ENCODE results near the gene ADAD2. TPM values are rescaled to one million over a fixed set of nuclear protein-coding genes. Genes with fewer than 3 reads are reported as not detected.

ADAD2 gene
- total RNA-seq, 4 donors from 2014 or later = 1.8 TPM; not detected in 3

DNA sequence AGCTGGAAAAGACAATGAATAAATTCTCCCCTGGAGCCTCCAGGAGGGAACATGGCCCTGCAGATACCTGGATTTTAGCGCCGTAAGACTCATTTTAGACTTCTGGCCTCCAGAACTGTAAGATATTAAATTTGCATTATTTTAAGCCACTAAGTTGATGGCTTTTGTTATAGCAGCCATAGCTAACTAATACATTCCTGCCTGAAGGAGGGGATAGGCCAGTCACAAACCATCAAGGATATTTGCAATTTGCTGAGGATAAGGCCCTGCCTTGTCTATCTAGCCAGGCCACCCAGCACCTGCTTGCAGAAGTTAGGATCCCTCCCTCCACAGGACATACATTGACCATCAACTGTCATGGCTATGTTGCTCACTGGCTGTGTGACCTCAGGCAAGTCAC is 53.8 kb downstream of the ADAD2 start:
- Histone ChIP-seq H3K27ac (no peak overlapping the region), H3K36me3 (no peaks in the 10 kb centered on the region), H3K27me3 (no peaks in the 10 kb centered on the region), H3K4me3 (no peak overlapping the region), H3K4me1 (no peaks in the 10 kb centered on the region), H3K9me3 (no peaks in the 10 kb centered on the region)
- TF ChIP-seq, protein P1, sequence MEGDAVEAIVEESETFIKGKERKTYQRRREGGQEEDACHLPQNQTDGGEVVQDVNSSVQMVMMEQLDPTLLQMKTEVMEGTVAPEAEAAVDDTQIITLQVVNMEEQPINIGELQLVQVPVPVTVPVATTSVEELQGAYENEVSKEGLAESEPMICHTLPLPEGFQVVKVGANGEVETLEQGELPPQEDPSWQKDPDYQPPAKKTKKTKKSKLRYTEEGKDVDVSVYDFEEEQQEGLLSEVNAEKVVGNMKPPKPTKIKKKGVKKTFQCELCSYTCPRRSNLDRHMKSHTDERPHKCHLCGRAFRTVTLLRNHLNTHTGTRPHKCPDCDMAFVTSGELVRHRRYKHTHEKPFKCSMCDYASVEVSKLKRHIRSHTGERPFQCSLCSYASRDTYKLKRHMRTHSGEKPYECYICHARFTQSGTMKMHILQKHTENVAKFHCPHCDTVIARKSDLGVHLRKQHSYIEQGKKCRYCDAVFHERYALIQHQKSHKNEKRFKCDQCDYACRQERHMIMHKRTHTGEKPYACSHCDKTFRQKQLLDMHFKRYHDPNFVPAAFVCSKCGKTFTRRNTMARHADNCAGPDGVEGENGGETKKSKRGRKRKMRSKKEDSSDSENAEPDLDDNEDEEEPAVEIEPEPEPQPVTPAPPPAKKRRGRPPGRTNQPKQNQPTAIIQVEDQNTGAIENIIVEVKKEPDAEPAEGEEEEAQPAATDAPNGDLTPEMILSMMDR (IDR thresholded peaks at IDR 0.05) = no peak
- TF ChIP-seq POLR2A (IDR thresholded peaks at IDR 0.05) = no peak
- no peak for DNase-seq

- no peak overlapping the region for H3K4me3 ChIP-seq
- DNase-seq = no peak
- no peaks in the 10 kb centered on the region for H3K36me3 ChIP-seq
- H3K27ac ChIP-seq = no peak overlapping the region
- H3K9me3 ChIP-seq = no peaks in the 10 kb centered on the region
- no peaks in the 10 kb centered on the region for H3K4me1 ChIP-seq
- TF ChIP-seq POLR2A (IDR thresholded peaks at IDR 0.05) = no peak
- TF ChIP-seq, protein P1 (IDR thresholded peaks at IDR 0.05) = no peak
- no peaks in the 10 kb centered on the region for H3K27me3 ChIP-seq
Observed at GRCh38 chr16:84245956-84246678, 55.2 kb downstream of the ADAD2 start.

- Histone ChIP-seq H3K36me3 (no peaks in the 10 kb centered on the region), H3K4me1 (no peaks in the 10 kb centered on the region), H3K4me3 (no peak overlapping the region), H3K27me3 (no peaks in the 10 kb centered on the region), H3K9me3 (no peaks in the 10 kb centered on the region), H3K27ac (no peak overlapping the region)
- DNase-seq = no peak
- TF ChIP-seq POLR2A (IDR thresholded peaks at IDR 0.05) = no peak
- TF ChIP-seq, protein P1 (IDR thresholded peaks at IDR 0.05) = no peak
Observed at GRCh38 chr16:84246679-84247077, 55.7 kb downstream of the ADAD2 start.

Other genes with a start within 250 kb of the ADAD2 start
- 10 to 100 TPM; 17.3 to 99.7 (median 75.2) TPM for gene OSGIN1, start 237.9 kb upstream of the ADAD2 start, total RNA-seq
- 1 to 10 TPM in 1 of 4 donors, not detected in 3; 1.2 TPM for gene NECAB2, start 222.9 kb upstream of the ADAD2 start, total RNA-seq
- gene SLC38A8, start 148.4 kb upstream of the ADAD2 start, total RNA-seq = not detected
- 100 to 1,000 TPM in 1 of 4 donors, 10 to 100 TPM in 3; 79.0 to 104 (median 91.7) TPM for gene MBTPS1, start 74.2 kb upstream of the ADAD2 start, total RNA-seq
- gene HSDL1, start 46.0 kb upstream of the ADAD2 start, total RNA-seq = 10 to 100 TPM in 3 of 4 donors, 1 to 10 TPM in 1; 8.4 to 25.0 (median 10.8) TPM
- not detected for gene DNAAF1, start 45.8 kb upstream of the ADAD2 start, total RNA-seq
- gene TAF1C, start 4.1 kb upstream of the ADAD2 start, total RNA-seq = 100 to 1,000 TPM in 2 of 4 donors, 10 to 100 TPM in 2; 61.3 to 169 (median 97.0) TPM
- not detected for gene KCNG4, start 48.9 kb downstream of the ADAD2 start, total RNA-seq
- gene WFDC1, start 103.7 kb downstream of the ADAD2 start, total RNA-seq = 10 to 100 TPM in 2 of 4 donors, 1 to 10 TPM in 2; 1.9 to 35.5 (median 10.1) TPM
- gene ATP2C2, start 177.4 kb downstream of the ADAD2 start, total RNA-seq = 100 to 1,000 TPM in 2 of 4 donors, 10 to 100 TPM in 2; 84.2 to 148 (median 115) TPM